Gastroesophageal sphincter (tissue), 4 donors: ENCODE results near the gene UBQLN1. TPM values are rescaled to one million over a fixed set of nuclear protein-coding genes. Genes with fewer than 3 reads are reported as not detected.

Experiments
- ATAC-seq: fragments of 150-250 bp; one replicate; pipeline ENCODE4 v1.9.1; 2016; ENCODE audit warnings: mild to moderate bottlenecking, moderate library complexity
- H3K27ac ChIP-seq, 4 donors: fragments of 200-600 bp; sonication (generic) in 3 of 4; 1 replicate in 3 of 4; 2 replicates in 1 of 4; pipeline ENCODE4 v1.5.1; 2016 to 2019
- H3K27me3 ChIP-seq: fragments of 200-600 bp; sonication (generic); one replicate; pipeline ENCODE4 v1.5.1; 2019
- H3K36me3 ChIP-seq, 2 donors: fragments of 200-600 bp; sonication (generic); one replicate each; pipeline ENCODE4 v1.5.1; 2019; ENCODE audit warnings: control low read depth in 1 of 2
- H3K4me1 ChIP-seq, 3 donors: fragments of 200-600 bp; sonication (generic); 1 replicate in 2 of 3; 2 replicates in 1 of 3; pipeline ENCODE4 v1.5.1; 2016 to 2019; ENCODE audit warnings: control low read depth in 2 of 3
- H3K4me3 ChIP-seq, 2 donors: fragments of 200-600 bp; sonication (generic); one replicate each; pipeline ENCODE4 v1.5.1; 2019; ENCODE audit warnings: mild to moderate bottlenecking in 1 of 2, moderate library complexity in 1 of 2
- H3K9me3 ChIP-seq, 3 donors: fragments of 200-600 bp; sonication (generic); one replicate each; pipeline ENCODE4 v1.5.1; 2017 to 2019; ENCODE audit warnings: control low read depth in 2 of 3
- EP300 ChIP-seq: sonication (generic); formaldehyde crosslinking; IDR thresholded peaks from one replicate; pipeline ENCODE4 v1.6.1; 2017; ENCODE audit warnings: antibody characterized with exemption, mild to moderate bottlenecking
- POLR2A ChIP-seq, 2 donors: fragments of 450-650 bp; IDR thresholded peaks; one replicate each; pipeline ENCODE4 v1.6.1; 2017; ENCODE audit warnings: antibody characterized with exemption in 2 of 2, mild to moderate bottlenecking in 2 of 2, moderate library complexity in 1 of 2
- POLR2AphosphoS5 ChIP-seq: sonication (generic); formaldehyde crosslinking; IDR thresholded peaks from one replicate; pipeline ENCODE4 v1.6.1; 2017; ENCODE audit warnings: antibody characterized with exemption
- WGBS, 2 donors: methylation state at CpG; one replicate each; pipeline ENCODE4 v1.1.5; 2018; ENCODE audit warnings: low coverage in 1 of 2; 5-methylcytosine and 5-hydroxymethylcytosine counted together
- total RNA-seq, 4 donors: library from RNA; depleted of rRNA; stranded (reverse); fragments of >200 nt; gene quantifications; one replicate each; pipeline ENCODE4 v1.1.0, GENCODE V29; 2016
- TF ChIP-seq, protein P1 (sequence below), 4 experiments: fragments of 200-600 bp in 2 of 4; fragments of 450-650 bp in 2 of 4; sonication (generic) in 1 of 4; IDR thresholded peaks; one replicate each; pipeline ENCODE4 v1.5.1; 2017 to 2019; ENCODE audit warnings: antibody characterized with exemption in 4 of 4, mild to moderate bottlenecking in 2 of 4, moderate library complexity in 2 of 4

Gene UBQLN1
- total RNA-seq, 4 donors from 2014 or later = 112 to 132 (median 117) TPM

DNA sequence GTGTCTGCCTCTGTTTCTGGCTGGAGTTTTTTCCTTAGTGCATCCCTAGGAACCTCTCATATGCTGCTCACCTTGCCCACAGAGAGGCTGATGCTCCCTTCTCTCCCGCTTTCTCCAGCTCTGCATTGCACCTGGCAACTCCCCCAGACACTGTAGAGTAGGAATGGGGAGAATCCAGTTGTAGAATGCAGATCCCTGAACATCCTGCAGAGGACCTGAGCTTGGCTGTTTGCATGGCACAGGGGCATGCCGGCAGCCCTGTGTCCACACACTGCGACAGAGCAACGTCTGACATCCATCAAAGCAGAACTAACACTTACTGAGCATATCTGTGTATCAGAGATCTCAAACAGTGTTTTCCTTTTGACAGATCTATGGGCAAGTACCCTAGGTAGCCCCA lies 65.0 kb downstream of the UBQLN1 start:
- Histone ChIP-seq H3K9me3 (no peaks in the 10 kb centered on the region), H3K36me3 (peaks cover 0 to 45% of the 10 kb centered on the region in 2 donors), H3K27ac (no peak overlapping the region), H3K4me3 (no peak overlapping the region), H3K27me3 (no peaks in the 10 kb centered on the region), H3K4me1 (no peaks in the 10 kb centered on the region)
- ATAC-seq = no peak
- no peak for TF ChIP-seq EP300
- TF ChIP-seq, protein P1, sequence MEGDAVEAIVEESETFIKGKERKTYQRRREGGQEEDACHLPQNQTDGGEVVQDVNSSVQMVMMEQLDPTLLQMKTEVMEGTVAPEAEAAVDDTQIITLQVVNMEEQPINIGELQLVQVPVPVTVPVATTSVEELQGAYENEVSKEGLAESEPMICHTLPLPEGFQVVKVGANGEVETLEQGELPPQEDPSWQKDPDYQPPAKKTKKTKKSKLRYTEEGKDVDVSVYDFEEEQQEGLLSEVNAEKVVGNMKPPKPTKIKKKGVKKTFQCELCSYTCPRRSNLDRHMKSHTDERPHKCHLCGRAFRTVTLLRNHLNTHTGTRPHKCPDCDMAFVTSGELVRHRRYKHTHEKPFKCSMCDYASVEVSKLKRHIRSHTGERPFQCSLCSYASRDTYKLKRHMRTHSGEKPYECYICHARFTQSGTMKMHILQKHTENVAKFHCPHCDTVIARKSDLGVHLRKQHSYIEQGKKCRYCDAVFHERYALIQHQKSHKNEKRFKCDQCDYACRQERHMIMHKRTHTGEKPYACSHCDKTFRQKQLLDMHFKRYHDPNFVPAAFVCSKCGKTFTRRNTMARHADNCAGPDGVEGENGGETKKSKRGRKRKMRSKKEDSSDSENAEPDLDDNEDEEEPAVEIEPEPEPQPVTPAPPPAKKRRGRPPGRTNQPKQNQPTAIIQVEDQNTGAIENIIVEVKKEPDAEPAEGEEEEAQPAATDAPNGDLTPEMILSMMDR (IDR thresholded peaks at IDR 0.05) = no peak
- 80% methylated on average over 4 of the region's 4 CpGs; no CpG with 5 or more reads in 1 of the 2 donors for WGBS, 2 donors

DNA sequence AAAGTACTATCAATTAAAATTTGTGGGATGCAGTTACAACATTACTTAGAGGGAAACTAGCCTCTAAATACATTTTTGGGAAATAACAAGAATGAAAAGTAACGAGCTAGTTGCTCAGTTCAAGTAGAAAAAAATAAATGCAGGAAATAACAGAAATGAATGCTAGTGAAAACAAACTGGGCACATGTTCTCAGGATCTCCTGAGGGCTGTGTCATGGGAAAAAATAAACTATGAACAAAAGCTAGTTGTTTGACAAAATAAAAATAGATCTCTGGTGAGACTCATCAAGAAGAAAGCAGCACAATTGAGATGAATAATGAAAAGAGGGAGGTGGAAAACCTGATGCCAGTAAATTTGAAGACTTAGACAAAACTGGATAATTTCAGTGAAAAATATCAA lies 68.5 kb downstream of the UBQLN1 start:
- Histone ChIP-seq H3K4me1 (no peaks in the 10 kb centered on the region), H3K9me3 (no peaks in the 10 kb centered on the region), H3K36me3 (peaks cover 0 to 28% of the 10 kb centered on the region in 2 donors), H3K27me3 (no peaks in the 10 kb centered on the region), H3K4me3 (no peak overlapping the region), H3K27ac (no peak overlapping the region)
- WGBS, 2 donors = 70 to 89% methylated on average over 1 of the region's 1 CpG
- no peak for TF ChIP-seq EP300
- TF ChIP-seq POLR2A (IDR thresholded peaks at IDR 0.05) = no peak
- no peak for TF ChIP-seq POLR2AphosphoS5
- no peak for ATAC-seq

DNA sequence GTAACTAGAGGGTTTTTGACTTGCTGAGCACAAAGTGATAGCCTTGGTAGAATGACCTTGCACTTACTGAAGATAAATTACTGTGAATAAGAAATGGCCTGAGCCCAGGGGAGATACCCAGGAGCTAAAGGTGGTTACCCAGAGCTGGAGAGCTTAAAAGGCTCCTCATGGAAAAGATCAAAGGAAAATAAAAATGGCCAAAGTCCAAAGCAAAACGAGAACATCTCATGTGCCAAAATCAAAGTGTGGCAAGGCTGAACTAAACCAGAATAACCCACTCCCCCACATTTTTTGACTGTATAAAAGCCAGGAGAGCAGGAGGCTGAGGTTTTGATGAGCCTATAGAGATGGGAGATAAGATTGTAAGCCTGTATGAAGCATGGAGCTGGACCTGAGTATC lies 70.4 kb downstream of the UBQLN1 start:
- Histone ChIP-seq H3K36me3 (peaks cover 0 to 12% of the 10 kb centered on the region in 2 donors), H3K4me1 (no peaks in the 10 kb centered on the region), H3K27ac (no peak overlapping the region), H3K9me3 (no peaks in the 10 kb centered on the region), H3K27me3 (no peaks in the 10 kb centered on the region), H3K4me3 (no peak overlapping the region)
- no peak for TF ChIP-seq EP300
- 46% methylated on average over 1 of the region's 1 CpG; no CpG with 5 or more reads in 1 of the 2 donors for WGBS, 2 donors
- ATAC-seq = no peak

DNA sequence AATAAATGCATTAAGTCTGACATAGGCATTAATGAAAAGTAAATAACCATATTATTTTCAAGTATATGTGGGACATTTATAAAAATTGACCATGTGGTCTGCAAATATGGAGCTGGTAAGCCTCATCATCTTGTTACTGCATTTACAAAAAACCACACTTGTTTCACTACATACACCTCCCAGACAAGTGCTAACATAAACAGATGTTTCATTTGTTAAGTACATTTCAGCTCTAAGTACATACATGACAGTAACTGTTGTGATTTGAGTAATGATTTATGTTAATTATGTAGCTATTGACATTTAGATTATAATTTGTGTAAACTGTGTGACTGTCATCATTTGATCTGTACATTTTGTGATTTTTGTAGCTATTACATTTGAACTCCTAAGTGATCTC lies 70.9 kb downstream of the UBQLN1 start:
- Histone ChIP-seq H3K27ac (no peak overlapping the region), H3K9me3 (no peaks in the 10 kb centered on the region), H3K36me3 (peaks cover 0 to 8% of the 10 kb centered on the region in 2 donors), H3K27me3 (no peaks in the 10 kb centered on the region), H3K4me1 (no peaks in the 10 kb centered on the region), H3K4me3 (no peak overlapping the region)
- ATAC-seq = no peak
- TF ChIP-seq POLR2AphosphoS5 = no peak
- TF ChIP-seq, protein P1 (IDR thresholded peaks at IDR 0.05) = no peak
- TF ChIP-seq POLR2A (IDR thresholded peaks at IDR 0.05) = no peak
- no peak for TF ChIP-seq EP300

- Histone ChIP-seq H3K27me3 (no peaks in the 10 kb centered on the region), H3K36me3 (peaks cover 0 to 16% of the 10 kb centered on the region in 2 donors), H3K9me3 (no peaks in the 10 kb centered on the region), H3K4me3 (no peak overlapping the region), H3K4me1 (no peaks in the 10 kb centered on the region), H3K27ac (no peak overlapping the region)
- TF ChIP-seq POLR2A (IDR thresholded peaks at IDR 0.05) = no peak
- WGBS, 2 donors = 83 to 100% methylated on average over 1 to 2 of the region's 2 CpGs
- ATAC-seq = no peak
Observed at GRCh38 chr9:83633676-83634075, 74.1 kb downstream of the UBQLN1 start.

GRCh38 chr9:83633255-83633654 lies 74.5 kb downstream of the UBQLN1 start:
- no peaks in the 10 kb centered on the region for H3K27me3 ChIP-seq
- no peak for TF ChIP-seq EP300
- TF ChIP-seq POLR2AphosphoS5 = no peak
- TF ChIP-seq, protein P1 (IDR thresholded peaks at IDR 0.05) = no peak
- TF ChIP-seq POLR2A (IDR thresholded peaks at IDR 0.05) = no peak
- H3K4me3 ChIP-seq = no peak overlapping the region
- H3K4me1 ChIP-seq = no peaks in the 10 kb centered on the region
- H3K36me3 ChIP-seq = peaks cover 0 to 20% of the 10 kb centered on the region in 2 donors
- 100% methylated on average over 1 of the region's 1 CpG for WGBS, 2 donors
- H3K27ac ChIP-seq = no peak overlapping the region
- H3K9me3 ChIP-seq = no peaks in the 10 kb centered on the region
- no peak for ATAC-seq
